ENCODE results near the gene TNFAIP8L2. TPM values are rescaled to one million over a fixed set of nuclear protein-coding genes. Genes with fewer than 3 reads are reported as not detected.
"Not testable (repeated sequence)": the region's sequence is repeated elsewhere in the genome, so short reads cannot be mapped to it uniquely, and the experiment has no call there.

Gene TNFAIP8L2
- total RNA-seq, 1 donor from 2014 or later, result 1.6 TPM

GRCh38 chr1:151189637-151190445, 33.4 kb downstream of the TNFAIP8L2 start, which contains the start of gene VPS72:
Gene VPS72, minus strand, starts transcription at chr1:151190197. Its CDS starts 76 bp downstream, at chr1:151190121.
- TF ChIP-seq CTCF (IDR thresholded peaks at IDR 0.05; ENCODE audit: unreplicated experiment), result no peak
- Mint-ChIP-seq H3K9me3 (ENCODE audit: unreplicated experiment) (no peaks in the 10 kb centered on the region), H3K36me3 (ENCODE audit: low read depth, unreplicated experiment) (peaks cover 3% of the 10 kb centered on the region), H3K27me3 (ENCODE audit: unreplicated experiment) (peaks cover 8% of the 10 kb centered on the region), H3K4me3 (ENCODE audit: unreplicated experiment) (peak within 1 kb of the TSS; percentile 99), H3K4me1 (ENCODE audit: unreplicated experiment) (peaks cover 9% of the 10 kb centered on the region), H3K27ac (ENCODE audit: unreplicated experiment) (peak within 1 kb of the TSS; percentile 90)
- peak; percentile 74 for DNase-seq (ENCODE audit: low spot score)

- Mint-ChIP-seq H3K27me3 (ENCODE audit: unreplicated experiment) (peaks cover 8% of the 10 kb centered on the region), H3K4me1 (ENCODE audit: unreplicated experiment) (peaks cover 12% of the 10 kb centered on the region), H3K27ac (ENCODE audit: unreplicated experiment) (no peak overlapping the region), H3K9me3 (ENCODE audit: unreplicated experiment) (no peaks in the 10 kb centered on the region), H3K36me3 (ENCODE audit: low read depth, unreplicated experiment) (peaks cover 3% of the 10 kb centered on the region), H3K4me3 (ENCODE audit: unreplicated experiment) (no peak overlapping the region)
- no peak for DNase-seq (ENCODE audit: low spot score)
- no peak for TF ChIP-seq CTCF (IDR thresholded peaks at IDR 0.05; ENCODE audit: unreplicated experiment)
Measured at GRCh38 chr1:151192047-151192446, 35.6 kb downstream of the TNFAIP8L2 start.

- Mint-ChIP-seq H3K9me3 (ENCODE audit: unreplicated experiment) (no peaks in the 10 kb centered on the region), H3K27ac (ENCODE audit: unreplicated experiment) (no peak overlapping the region), H3K36me3 (ENCODE audit: low read depth, unreplicated experiment) (peaks cover 6% of the 10 kb centered on the region), H3K27me3 (ENCODE audit: unreplicated experiment) (peaks cover 13% of the 10 kb centered on the region), H3K4me3 (ENCODE audit: unreplicated experiment) (no peak overlapping the region), H3K4me1 (ENCODE audit: unreplicated experiment) (peaks cover 16% of the 10 kb centered on the region)
- TF ChIP-seq CTCF (IDR thresholded peaks at IDR 0.05; ENCODE audit: unreplicated experiment), result no peak
- DNase-seq (ENCODE audit: low spot score), result no peak
Measured at GRCh38 chr1:151193304-151193703, 36.9 kb downstream of the TNFAIP8L2 start.

GRCh38 chr1:151193856-151194255, 37.4 kb downstream of the TNFAIP8L2 start:
- Mint-ChIP-seq H3K9me3 (ENCODE audit: unreplicated experiment) (no peaks in the 10 kb centered on the region), H3K4me1 (ENCODE audit: unreplicated experiment) (peaks cover 20% of the 10 kb centered on the region), H3K36me3 (ENCODE audit: low read depth, unreplicated experiment) (peaks cover 8% of the 10 kb centered on the region), H3K27me3 (ENCODE audit: unreplicated experiment) (peaks cover 18% of the 10 kb centered on the region), H3K27ac (ENCODE audit: unreplicated experiment) (peak overlapping the region; percentile 2), H3K4me3 (ENCODE audit: unreplicated experiment) (no peak overlapping the region)
- no peak for TF ChIP-seq CTCF (IDR thresholded peaks at IDR 0.05; ENCODE audit: unreplicated experiment)
- DNase-seq (ENCODE audit: low spot score), result no peak

GRCh38 chr1:151194894-151195594, 38.6 kb downstream of the TNFAIP8L2 start:
- H3K4me1 Mint-ChIP-seq (ENCODE audit: unreplicated experiment), result peaks cover 24% of the 10 kb centered on the region
- H3K27me3 Mint-ChIP-seq (ENCODE audit: unreplicated experiment), result peaks cover 17% of the 10 kb centered on the region
- not testable (repeated sequence) for H3K27ac Mint-ChIP-seq (ENCODE audit: unreplicated experiment); H3K9me3 Mint-ChIP-seq (ENCODE audit: unreplicated experiment); DNase-seq (ENCODE audit: low spot score); H3K4me3 Mint-ChIP-seq (ENCODE audit: unreplicated experiment)
- peaks cover 11% of the 10 kb centered on the region for H3K36me3 Mint-ChIP-seq (ENCODE audit: low read depth, unreplicated experiment)

All from endothelial cell (in vitro differentiated cells).